ENCODE measurements around the gene CDH26.

GRCh38 chr20:59925359-59925758, 32.9 kb upstream of the CDH26 start:
- TF ChIP-seq CTCF (IDR thresholded peaks at IDR 0.05; ENCODE audit: insufficient read depth, low read length), result no peak
- TF ChIP-seq POLR2AphosphoS5 (IDR thresholded peaks at IDR 0.05; ENCODE audit: low read depth), result no peak
- TF ChIP-seq GABPA (IDR thresholded peaks at IDR 0.05; ENCODE audit: low read depth), result no peak
- TF ChIP-seq REST (IDR thresholded peaks at IDR 0.05; ENCODE audit: insufficient replicate concordance, low read depth), result no peak
